WTC11 (cell line): ENCODE measurements around the gene NPAS2. TPM values are rescaled to one million over a fixed set of nuclear protein-coding genes. Genes with fewer than 3 reads are reported as not detected.

Experiments used
- ATAC-seq: fragments of 200-7000 bp; cut with Tn5 transposase; 2 replicates; pipeline ENCODE4 v1.10.0; 2021; ENCODE audit warnings: mild to moderate bottlenecking, moderate library complexity
- CTCF ChIA-PET: fragments of 300-600 bp; sonication (Branson Sonifier 250); formaldehyde crosslinking; loops from one replicate; lab custom pipeline; 2021; ENCODE audit warnings: antibody characterized with exemption; lab: Charles Lee
- POLR2A ChIA-PET: fragments of 350-600 bp; sonication (Branson Sonifier 250); formaldehyde crosslinking; loops from one replicate; lab custom pipeline; 2021; ENCODE audit warnings: antibody characterized with exemption; lab: Charles Lee
- DNase-seq: peaks from one replicate; pipeline ENCODE4 v3.0.0; 2021; ENCODE audit warnings: low spot score
- H3K27ac Mint-ChIP-seq: 2 replicates; pipeline ENCODE4 v1.8.0; 2021; ENCODE audit warnings: mixed read lengths
- H3K27me3 Mint-ChIP-seq: 2 replicates; pipeline ENCODE4 v1.8.0; 2021; ENCODE audit warnings: low read depth, mild to moderate bottlenecking, moderate library complexity, mixed read lengths
- H3K36me3 Mint-ChIP-seq: 2 replicates; pipeline ENCODE4 v1.8.0; 2021; ENCODE audit warnings: mixed read lengths
- H3K4me1 Mint-ChIP-seq: 2 replicates; pipeline ENCODE4 v1.8.0; 2022; ENCODE audit warnings: mixed read lengths
- H3K4me3 Mint-ChIP-seq: 2 replicates; pipeline ENCODE4 v1.8.0; 2021; ENCODE audit warnings: mild to moderate bottlenecking, moderate library complexity, mixed read lengths
- H3K9me3 Mint-ChIP-seq: 2 replicates; pipeline ENCODE4 v1.8.0; 2021; ENCODE audit warnings: mixed read lengths
- CREB1 ChIP-seq: sonication (generic); formaldehyde crosslinking; IDR thresholded peaks from 2 replicates; pipeline ENCODE4 v1.8.0; 2023; ENCODE audit warnings: mild to moderate bottlenecking, missing genetic modification reagents
- ELF4 ChIP-seq: sonication (generic); formaldehyde crosslinking; IDR thresholded peaks from 2 replicates; pipeline ENCODE4 v1.8.1; 2022; ENCODE audit warnings: low read depth, mild to moderate bottlenecking, moderate library complexity, missing genetic modification reagents
- EMX1 ChIP-seq: fragments of 250-450 bp; sonication (Bioruptor Pico); IDR thresholded peaks from 2 replicates; pipeline ENCODE4 v1.8.0; 2021; ENCODE audit warnings: mild to moderate bottlenecking
- GABPB1 ChIP-seq: sonication (generic); formaldehyde crosslinking; IDR thresholded peaks from 2 replicates; pipeline ENCODE4 v1.8.1; 2023; ENCODE audit warnings: mild to moderate bottlenecking, missing genetic modification reagents
- GRHL2 ChIP-seq: fragments of 250-450 bp; sonication (Bioruptor Pico); IDR thresholded peaks from 2 replicates; pipeline ENCODE4 v1.8.0; 2022; ENCODE audit warnings: mild to moderate bottlenecking, moderate library complexity; ENCODE audit not compliant: insufficient replicate concordance, severe bottlenecking
- PRRX2 ChIP-seq: fragments of 250-450 bp; sonication (Bioruptor Pico); IDR thresholded peaks from 2 replicates; pipeline ENCODE4 v1.8.0; 2021; ENCODE audit warnings: mild to moderate bottlenecking
- TEAD1 ChIP-seq: sonication (generic); formaldehyde crosslinking; IDR thresholded peaks from 2 replicates; pipeline ENCODE4 v1.8.0; 2022; ENCODE audit warnings: mild to moderate bottlenecking, missing genetic modification reagents
- ZNF263 ChIP-seq: sonication (generic); formaldehyde crosslinking; IDR thresholded peaks from 2 replicates; pipeline ENCODE4 v1.8.1; 2022; ENCODE audit warnings: low read depth, mild to moderate bottlenecking, moderate library complexity, missing genetic modification reagents
- total RNA-seq: library from RNA; stranded (reverse); gene quantifications from 3 replicates; pipeline ENCODE4 v1.2.3, GENCODE V29; 2021
- TF ChIP-seq, protein P1 (sequence below): fragments of 250-450 bp; sonication (Bioruptor Pico); IDR thresholded peaks from 2 replicates; pipeline ENCODE4 v2.1.2; 2022; ENCODE audit warnings: mild to moderate bottlenecking, moderate library complexity
- TF ChIP-seq, protein P2 (sequence below): sonication (generic); formaldehyde crosslinking; IDR thresholded peaks from 2 replicates; pipeline ENCODE4 v1.8.1; 2022; ENCODE audit warnings: mild to moderate bottlenecking, missing genetic modification reagents, moderate library complexity, borderline replicate concordance
- TF ChIP-seq, protein P3 (sequence below): fragments of 250-450 bp; sonication (Bioruptor Pico); conservative IDR thresholded peaks from 2 replicates; pipeline ENCODE4 v1.9.0; 2021; ENCODE audit warnings: mild to moderate bottlenecking
- TF ChIP-seq, protein P4 (sequence below): fragments of 250-450 bp; sonication (Bioruptor Pico); IDR thresholded peaks from 2 replicates; pipeline ENCODE4 v1.9.0; 2021; ENCODE audit warnings: mild to moderate bottlenecking
- TF ChIP-seq, protein P5 (sequence below): sonication (generic); formaldehyde crosslinking; IDR thresholded peaks from 2 replicates; pipeline ENCODE4 v1.8.1; 2023; ENCODE audit warnings: mild to moderate bottlenecking, missing genetic modification reagents, borderline replicate concordance
- TF ChIP-seq, protein P6 (sequence below): sonication (generic); formaldehyde crosslinking; IDR thresholded peaks from 2 replicates; pipeline ENCODE4 v1.8.0; 2022; ENCODE audit warnings: missing genetic modification reagents

Gene NPAS2
- total RNA-seq, 1 experiment from 2014 or later = 2.6 TPM

DNA sequence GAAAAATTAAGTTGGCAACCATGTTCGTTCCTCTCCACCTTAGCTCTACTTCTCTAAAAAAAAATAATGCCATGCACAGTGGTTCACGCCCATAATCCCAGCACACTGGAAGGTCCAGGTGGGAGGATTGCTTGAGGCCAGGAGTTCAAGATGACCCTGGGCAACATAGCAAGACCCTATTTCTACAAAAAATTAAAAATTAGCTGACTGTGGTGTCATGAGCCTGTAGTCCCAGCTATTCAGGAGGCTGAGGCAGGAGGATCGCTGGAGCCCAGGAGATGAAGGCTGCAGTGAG lies 40.1 kb upstream of the NPAS2 start (continued):
- TF ChIP-seq, protein P1, sequence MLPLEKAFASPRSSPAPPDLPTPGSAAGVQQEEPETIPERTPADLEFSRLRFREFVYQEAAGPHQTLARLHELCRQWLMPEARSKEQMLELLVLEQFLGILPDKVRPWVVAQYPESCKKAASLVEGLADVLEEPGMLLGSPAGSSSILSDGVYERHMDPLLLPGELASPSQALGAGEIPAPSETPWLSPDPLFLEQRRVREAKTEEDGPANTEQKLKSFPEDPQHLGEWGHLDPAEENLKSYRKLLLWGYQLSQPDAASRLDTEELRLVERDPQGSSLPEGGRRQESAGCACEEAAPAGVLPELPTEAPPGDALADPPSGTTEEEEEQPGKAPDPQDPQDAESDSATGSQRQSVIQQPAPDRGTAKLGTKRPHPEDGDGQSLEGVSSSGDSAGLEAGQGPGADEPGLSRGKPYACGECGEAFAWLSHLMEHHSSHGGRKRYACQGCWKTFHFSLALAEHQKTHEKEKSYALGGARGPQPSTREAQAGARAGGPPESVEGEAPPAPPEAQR = no peak
- TF ChIP-seq PRRX2 (CRISPR knock-in tag) (no peak), CREB1 (CRISPR knock-in tag) (no peak)

DNA sequence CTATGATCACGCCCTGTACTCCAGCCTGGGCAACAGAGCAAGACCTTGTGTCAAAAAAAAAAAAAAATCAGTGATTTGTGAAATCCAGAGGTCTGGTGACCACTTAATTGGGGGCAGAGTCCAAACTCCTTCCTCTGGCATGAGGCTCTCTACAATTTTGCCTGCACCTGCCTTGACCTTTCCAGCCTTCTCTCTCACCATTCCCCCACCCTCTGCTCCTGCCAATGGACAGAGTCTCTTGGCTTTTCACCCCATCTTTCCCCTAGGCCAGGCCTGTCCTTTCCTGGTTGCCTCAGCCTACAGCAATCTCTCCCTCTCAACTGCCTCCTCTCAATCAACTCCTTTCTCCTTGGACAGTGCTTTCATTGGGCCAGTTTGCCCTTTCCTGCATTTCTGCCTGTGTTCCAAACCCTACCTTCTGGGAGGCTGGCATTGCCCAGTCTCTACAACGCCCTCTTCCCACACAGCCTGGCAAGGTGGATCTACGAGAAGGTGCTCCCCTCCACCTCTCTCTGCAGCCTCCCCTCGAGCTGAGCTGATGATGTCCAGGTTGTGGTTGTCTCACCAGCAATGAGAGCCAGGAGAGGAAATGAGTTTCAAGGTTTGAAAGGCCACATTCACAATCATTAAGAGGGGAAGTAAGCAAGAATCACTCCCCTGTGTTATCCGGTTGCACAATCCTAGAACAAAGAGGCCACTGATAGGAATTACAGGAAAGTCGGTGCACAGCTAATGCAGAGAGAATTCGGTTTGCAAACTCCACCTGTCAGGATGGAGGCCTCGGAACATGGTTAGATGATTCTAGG lies 39.5 kb upstream of the NPAS2 start:
- ChIA-PET CTCF (interaction anchor here (1.2 to 2.3 kb wide), 2 partner anchors 40 to 50 kb away, joined by 4 to 7 read pairs; partner anchors contain the start of gene NPAS2), POLR2A (no interaction called here)
- TF ChIP-seq, protein P2, sequence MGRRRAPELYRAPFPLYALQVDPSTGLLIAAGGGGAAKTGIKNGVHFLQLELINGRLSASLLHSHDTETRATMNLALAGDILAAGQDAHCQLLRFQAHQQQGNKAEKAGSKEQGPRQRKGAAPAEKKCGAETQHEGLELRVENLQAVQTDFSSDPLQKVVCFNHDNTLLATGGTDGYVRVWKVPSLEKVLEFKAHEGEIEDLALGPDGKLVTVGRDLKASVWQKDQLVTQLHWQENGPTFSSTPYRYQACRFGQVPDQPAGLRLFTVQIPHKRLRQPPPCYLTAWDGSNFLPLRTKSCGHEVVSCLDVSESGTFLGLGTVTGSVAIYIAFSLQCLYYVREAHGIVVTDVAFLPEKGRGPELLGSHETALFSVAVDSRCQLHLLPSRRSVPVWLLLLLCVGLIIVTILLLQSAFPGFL (CRISPR knock-in tag) = no peak
- no peak for TF ChIP-seq TEAD1 (CRISPR knock-in tag)
- peak; percentile 73 for TF ChIP-seq GABPB1
- Mint-ChIP-seq H3K36me3 (no peaks in the 10 kb centered on the region), H3K4me3 (no peak overlapping the region), H3K4me1 (peaks cover 14% of the 10 kb centered on the region), H3K27me3 (no peaks in the 10 kb centered on the region; the same call in 1 of the 2 replicates), H3K27ac (no peak overlapping the region), H3K9me3 (no peaks in the 10 kb centered on the region)
- DNase-seq (no peak), ATAC-seq (no peak)

DNA sequence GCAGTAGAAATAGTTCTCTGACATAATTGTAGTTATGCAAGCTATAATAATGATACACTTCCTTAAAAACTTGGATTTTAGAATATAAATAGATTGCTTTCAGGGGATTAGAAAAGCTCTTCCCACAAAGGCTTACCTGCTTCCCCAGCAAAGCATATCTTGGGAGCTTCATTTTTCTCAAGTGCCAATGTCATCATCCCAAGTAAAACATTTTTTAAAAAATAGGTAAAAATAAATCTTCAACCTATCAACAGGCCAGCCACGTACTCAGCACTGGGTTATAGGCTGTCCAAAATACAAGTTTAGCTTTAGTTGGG lies 39.0 kb upstream of the NPAS2 start:
- no peak overlapping the region for H3K4me3 Mint-ChIP-seq
- no peaks in the 10 kb centered on the region; the same call in 1 of the 2 replicates for H3K27me3 Mint-ChIP-seq
- POLR2A ChIA-PET = no interaction called here
- peaks cover 14% of the 10 kb centered on the region for H3K4me1 Mint-ChIP-seq
- CTCF ChIA-PET = interaction anchor here (1.2 to 2.3 kb wide), 2 partner anchors 39 to 51 kb away, joined by 4 to 7 read pairs; partner anchors contain the start of gene NPAS2
- no peaks in the 10 kb centered on the region for H3K36me3 Mint-ChIP-seq
- no peak overlapping the region for H3K27ac Mint-ChIP-seq
- no peaks in the 10 kb centered on the region for H3K9me3 Mint-ChIP-seq
- ATAC-seq (no peak), DNase-seq (no peak)
- TF ChIP-seq ELF4 (CRISPR knock-in tag) = no peak
- TF ChIP-seq, protein P3, sequence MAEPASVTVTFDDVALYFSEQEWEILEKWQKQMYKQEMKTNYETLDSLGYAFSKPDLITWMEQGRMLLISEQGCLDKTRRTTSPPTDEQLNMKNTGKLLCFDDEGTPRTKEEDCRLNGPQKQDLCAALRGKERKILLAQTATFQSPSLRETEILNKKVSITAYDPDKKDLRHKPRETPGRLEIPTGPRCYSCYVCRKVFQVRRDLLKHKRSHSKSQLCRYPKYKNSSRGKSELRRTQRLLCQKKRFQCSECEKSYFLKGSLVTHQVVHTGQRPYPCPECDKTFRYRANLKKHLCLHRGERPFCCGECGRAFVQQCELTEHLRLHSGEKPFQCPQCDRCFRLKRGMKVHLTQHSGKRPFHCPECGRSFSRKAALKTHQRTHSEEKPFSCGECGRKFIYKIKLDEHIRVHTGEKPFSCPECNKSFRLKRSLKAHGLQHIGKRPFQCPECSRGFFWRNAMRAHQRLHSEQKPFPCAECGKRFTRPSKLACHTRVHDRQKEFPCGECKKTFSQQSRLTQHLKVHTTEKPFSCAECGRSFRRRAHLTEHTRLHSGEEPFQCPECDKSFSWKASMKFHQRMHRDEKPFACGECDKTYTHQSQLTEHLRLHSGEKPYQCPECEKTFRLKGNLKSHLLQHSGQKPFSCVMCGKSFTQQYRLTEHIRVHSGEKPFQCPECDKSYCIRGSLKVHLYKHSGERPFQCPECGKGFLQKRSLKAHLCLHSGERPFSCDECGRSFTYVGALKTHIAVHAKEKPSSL = no peak
- TF ChIP-seq EMX1 (CRISPR knock-in tag) = no peak
- no peak for TF ChIP-seq ZNF263 (CRISPR knock-in tag)
- TF ChIP-seq, protein P4, sequence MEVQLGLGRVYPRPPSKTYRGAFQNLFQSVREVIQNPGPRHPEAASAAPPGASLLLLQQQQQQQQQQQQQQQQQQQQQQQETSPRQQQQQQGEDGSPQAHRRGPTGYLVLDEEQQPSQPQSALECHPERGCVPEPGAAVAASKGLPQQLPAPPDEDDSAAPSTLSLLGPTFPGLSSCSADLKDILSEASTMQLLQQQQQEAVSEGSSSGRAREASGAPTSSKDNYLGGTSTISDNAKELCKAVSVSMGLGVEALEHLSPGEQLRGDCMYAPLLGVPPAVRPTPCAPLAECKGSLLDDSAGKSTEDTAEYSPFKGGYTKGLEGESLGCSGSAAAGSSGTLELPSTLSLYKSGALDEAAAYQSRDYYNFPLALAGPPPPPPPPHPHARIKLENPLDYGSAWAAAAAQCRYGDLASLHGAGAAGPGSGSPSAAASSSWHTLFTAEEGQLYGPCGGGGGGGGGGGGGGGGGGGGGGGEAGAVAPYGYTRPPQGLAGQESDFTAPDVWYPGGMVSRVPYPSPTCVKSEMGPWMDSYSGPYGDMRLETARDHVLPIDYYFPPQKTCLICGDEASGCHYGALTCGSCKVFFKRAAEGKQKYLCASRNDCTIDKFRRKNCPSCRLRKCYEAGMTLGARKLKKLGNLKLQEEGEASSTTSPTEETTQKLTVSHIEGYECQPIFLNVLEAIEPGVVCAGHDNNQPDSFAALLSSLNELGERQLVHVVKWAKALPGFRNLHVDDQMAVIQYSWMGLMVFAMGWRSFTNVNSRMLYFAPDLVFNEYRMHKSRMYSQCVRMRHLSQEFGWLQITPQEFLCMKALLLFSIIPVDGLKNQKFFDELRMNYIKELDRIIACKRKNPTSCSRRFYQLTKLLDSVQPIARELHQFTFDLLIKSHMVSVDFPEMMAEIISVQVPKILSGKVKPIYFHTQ = no peak
- TF ChIP-seq, protein P5, sequence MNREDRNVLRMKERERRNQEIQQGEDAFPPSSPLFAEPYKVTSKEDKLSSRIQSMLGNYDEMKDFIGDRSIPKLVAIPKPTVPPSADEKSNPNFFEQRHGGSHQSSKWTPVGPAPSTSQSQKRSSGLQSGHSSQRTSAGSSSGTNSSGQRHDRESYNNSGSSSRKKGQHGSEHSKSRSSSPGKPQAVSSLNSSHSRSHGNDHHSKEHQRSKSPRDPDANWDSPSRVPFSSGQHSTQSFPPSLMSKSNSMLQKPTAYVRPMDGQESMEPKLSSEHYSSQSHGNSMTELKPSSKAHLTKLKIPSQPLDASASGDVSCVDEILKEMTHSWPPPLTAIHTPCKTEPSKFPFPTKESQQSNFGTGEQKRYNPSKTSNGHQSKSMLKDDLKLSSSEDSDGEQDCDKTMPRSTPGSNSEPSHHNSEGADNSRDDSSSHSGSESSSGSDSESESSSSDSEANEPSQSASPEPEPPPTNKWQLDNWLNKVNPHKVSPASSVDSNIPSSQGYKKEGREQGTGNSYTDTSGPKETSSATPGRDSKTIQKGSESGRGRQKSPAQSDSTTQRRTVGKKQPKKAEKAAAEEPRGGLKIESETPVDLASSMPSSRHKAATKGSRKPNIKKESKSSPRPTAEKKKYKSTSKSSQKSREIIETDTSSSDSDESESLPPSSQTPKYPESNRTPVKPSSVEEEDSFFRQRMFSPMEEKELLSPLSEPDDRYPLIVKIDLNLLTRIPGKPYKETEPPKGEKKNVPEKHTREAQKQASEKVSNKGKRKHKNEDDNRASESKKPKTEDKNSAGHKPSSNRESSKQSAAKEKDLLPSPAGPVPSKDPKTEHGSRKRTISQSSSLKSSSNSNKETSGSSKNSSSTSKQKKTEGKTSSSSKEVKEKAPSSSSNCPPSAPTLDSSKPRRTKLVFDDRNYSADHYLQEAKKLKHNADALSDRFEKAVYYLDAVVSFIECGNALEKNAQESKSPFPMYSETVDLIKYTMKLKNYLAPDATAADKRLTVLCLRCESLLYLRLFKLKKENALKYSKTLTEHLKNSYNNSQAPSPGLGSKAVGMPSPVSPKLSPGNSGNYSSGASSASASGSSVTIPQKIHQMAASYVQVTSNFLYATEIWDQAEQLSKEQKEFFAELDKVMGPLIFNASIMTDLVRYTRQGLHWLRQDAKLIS (CRISPR knock-in tag) = no peak
- no peak for TF ChIP-seq GRHL2 (CRISPR knock-in tag)
- TF ChIP-seq, protein P2 (CRISPR knock-in tag) = no peak
- TF ChIP-seq, protein P6, sequence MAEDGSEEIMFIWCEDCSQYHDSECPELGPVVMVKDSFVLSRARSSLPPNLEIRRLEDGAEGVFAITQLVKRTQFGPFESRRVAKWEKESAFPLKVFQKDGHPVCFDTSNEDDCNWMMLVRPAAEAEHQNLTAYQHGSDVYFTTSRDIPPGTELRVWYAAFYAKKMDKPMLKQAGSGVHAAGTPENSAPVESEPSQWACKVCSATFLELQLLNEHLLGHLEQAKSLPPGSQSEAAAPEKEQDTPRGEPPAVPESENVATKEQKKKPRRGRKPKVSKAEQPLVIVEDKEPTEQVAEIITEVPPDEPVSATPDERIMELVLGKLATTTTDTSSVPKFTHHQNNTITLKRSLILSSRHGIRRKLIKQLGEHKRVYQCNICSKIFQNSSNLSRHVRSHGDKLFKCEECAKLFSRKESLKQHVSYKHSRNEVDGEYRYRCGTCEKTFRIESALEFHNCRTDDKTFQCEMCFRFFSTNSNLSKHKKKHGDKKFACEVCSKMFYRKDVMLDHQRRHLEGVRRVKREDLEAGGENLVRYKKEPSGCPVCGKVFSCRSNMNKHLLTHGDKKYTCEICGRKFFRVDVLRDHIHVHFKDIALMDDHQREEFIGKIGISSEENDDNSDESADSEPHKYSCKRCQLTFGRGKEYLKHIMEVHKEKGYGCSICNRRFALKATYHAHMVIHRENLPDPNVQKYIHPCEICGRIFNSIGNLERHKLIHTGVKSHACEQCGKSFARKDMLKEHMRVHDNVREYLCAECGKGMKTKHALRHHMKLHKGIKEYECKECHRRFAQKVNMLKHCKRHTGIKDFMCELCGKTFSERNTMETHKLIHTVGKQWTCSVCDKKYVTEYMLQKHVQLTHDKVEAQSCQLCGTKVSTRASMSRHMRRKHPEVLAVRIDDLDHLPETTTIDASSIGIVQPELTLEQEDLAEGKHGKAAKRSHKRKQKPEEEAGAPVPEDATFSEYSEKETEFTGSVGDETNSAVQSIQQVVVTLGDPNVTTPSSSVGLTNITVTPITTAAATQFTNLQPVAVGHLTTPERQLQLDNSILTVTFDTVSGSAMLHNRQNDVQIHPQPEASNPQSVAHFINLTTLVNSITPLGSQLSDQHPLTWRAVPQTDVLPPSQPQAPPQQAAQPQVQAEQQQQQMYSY (CRISPR knock-in tag) = no peak
